Fibroblast of the aortic adventitia (primary cell): ENCODE data around the gene STPG3. TPM values are rescaled to one million over a fixed set of nuclear protein-coding genes. Genes with fewer than 3 reads are reported as not detected.

Experiments
- DNase-seq: peaks from one replicate; pipeline ENCODE4 v3.0.0-alpha.2; 2010; ENCODE audit warnings: low read depth
- H3K4me3 ChIP-seq: 2 replicates; pipeline ENCODE4 v1.5.1; 2011; ENCODE audit warnings: low read depth, mild to moderate bottlenecking, control low read depth, low read length, moderate library complexity
- CTCF ChIP-seq: IDR thresholded peaks from 2 replicates; pipeline ENCODE4 v1.5.1; 2011; ENCODE audit warnings: mild to moderate bottlenecking, low read length, control low read depth, inconsistent platforms; ENCODE audit not compliant: insufficient read depth
- total RNA-seq: library from RNA; depleted of rRNA; stranded (reverse); fragments of >200 nt; gene quantifications from 2 replicates; pipeline ENCODE4 v1.2.3, GENCODE V29; 2012; ENCODE audit warnings: low replicate concordance

Gene STPG3
- total RNA-seq, 1 donor: not detected

GRCh38 chr9:137271696-137272076, 20.6 kb downstream of the STPG3 start:
- no peak for DNase-seq

GRCh38 chr9:137272241-137273094, 21.4 kb downstream of the STPG3 start:
- no peak for DNase-seq
- H3K4me3 ChIP-seq: no peak overlapping the region
- TF ChIP-seq CTCF: no peak

More at GRCh38 chr9:137271696-137272076, 20.6 kb downstream of the STPG3 start:
- no peak overlapping the region for H3K4me3 ChIP-seq
- TF ChIP-seq CTCF: no peak

GRCh38 chr9:137273095-137273490, 22.0 kb downstream of the STPG3 start:
- no peak for TF ChIP-seq CTCF
- DNase-seq: no peak
- no peak overlapping the region for H3K4me3 ChIP-seq

- H3K4me3 ChIP-seq: no peak overlapping the region
- TF ChIP-seq CTCF: no peak
- DNase-seq: no peak
Measured at GRCh38 chr9:137273611-137274320, 22.7 kb downstream of the STPG3 start.

- H3K4me3 ChIP-seq: no peak overlapping the region
- DNase-seq: no peak
- no peak for TF ChIP-seq CTCF
Measured at GRCh38 chr9:137275203-137275587, 24.1 kb downstream of the STPG3 start.

GRCh38 chr9:137275588-137276472, 24.7 kb downstream of the STPG3 start:
- no peak for DNase-seq
- no peak overlapping the region for H3K4me3 ChIP-seq
- no peak for TF ChIP-seq CTCF
